Panc1 (cell line): ENCODE data around the gene CDS2.

ENCODE experiments used
- CTCF ChIP-seq: fragments of 450-650 bp; IDR thresholded peaks from 2 replicates; pipeline ENCODE4 v1.5.1; 2017; ENCODE audit warnings: mild to moderate bottlenecking
- POLR2AphosphoS5 ChIP-seq: IDR thresholded peaks from 2 replicates; pipeline ENCODE4 v1.6.1; 2012; ENCODE audit warnings: mild to moderate bottlenecking, low read depth, low read length, moderate library complexity

DNA sequence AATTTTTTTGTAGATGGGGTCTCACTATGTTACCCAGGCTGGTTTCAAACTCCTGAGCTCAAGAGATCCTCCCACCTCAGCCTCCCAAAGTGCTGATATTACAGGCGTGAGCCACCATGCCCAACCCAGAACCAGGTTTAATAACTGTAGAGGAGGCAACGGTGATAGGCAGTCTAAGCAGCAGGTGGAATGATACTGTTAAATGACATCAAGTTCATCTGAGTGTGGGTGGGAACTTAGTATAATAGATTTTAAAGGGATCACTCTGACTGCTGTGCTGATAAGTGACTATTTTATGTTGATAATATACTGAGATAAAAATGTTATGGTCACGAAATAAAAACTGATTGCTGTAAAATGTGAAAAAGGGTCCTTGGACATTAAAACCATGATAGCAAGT lies 38.1 kb upstream of the CDS2 start:
- TF ChIP-seq POLR2AphosphoS5 (no peak), CTCF (no peak)
